NCI-H2107 treated with DMSO at 0.1 percent for 48 hours (cell line): ENCODE results near the gene IFNGR2.
A peak's percentile ranks its signal among the peaks of the same experiment; 100 is the strongest.
"Not testable (repeated sequence)": the region's sequence is repeated elsewhere in the genome, so short reads cannot be mapped to it uniquely, and the experiment has no call there.

Source experiments
- DNase-seq: peaks from one replicate; lab custom pipeline; 2025; ENCODE audit not compliant: unreplicated experiment; lab: John Stamatoyannopoulos, UW

IFNGR2 gene, protein sequence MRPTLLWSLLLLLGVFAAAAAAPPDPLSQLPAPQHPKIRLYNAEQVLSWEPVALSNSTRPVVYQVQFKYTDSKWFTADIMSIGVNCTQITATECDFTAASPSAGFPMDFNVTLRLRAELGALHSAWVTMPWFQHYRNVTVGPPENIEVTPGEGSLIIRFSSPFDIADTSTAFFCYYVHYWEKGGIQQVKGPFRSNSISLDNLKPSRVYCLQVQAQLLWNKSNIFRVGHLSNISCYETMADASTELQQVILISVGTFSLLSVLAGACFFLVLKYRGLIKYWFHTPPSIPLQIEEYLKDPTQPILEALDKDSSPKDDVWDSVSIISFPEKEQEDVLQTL

DNA sequence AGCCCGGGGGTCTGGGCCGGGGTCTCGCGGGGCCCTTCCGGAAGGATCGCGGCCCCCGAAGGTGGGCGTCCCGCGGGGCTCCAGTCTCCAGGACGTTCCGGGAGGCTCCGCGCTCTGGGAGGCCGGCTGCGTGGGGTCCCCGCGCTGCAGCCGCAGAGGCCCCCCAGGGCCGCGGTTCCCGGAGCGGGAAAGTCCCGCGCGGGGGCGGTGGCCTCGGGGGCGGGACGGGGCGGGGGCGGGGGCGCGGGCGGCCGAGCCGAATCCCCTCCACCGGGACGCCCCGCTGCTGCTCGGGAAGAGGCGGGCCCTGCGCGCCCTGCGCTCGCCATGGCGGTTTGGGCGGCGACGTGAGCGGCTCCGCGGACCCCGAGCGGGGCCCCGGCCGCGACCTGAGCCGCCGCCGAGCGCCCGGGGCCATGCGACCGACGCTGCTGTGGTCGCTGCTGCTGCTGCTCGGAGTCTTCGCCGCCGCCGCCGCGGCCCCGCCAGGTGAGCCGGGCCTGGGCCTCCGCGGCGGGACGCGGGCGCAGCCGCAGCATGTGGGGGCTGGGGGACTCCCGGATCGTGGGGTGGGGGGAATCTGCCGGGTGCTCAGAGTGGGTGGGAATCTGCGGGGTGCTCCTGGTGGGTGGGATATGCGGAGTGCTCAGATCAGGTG lies at the start of gene IFNGR2:
IFNGR2 (plus strand) TSS at position 286 of the 658 bp plus-strand sequence; CDS start at position 417, 131 bp downstream.
- no peak for DNase-seq

DNA sequence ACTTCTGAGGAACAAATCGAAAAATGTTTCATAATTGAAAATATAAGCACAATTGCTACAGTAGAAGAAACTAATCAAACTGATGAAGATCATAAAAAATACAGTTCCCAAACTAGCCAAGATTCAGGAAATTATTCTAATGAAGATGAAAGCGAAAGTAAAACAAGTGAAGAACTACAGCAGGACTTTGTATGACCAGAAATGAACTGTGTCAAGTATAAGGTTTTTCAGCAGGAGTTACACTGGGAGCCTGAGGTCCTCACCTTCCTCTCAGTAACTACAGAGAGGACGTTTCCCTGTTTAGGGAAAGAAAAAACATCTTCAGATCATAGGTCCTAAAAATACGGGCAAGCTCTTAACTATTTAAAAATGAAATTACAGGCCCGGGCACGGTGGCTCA lies 47.9 kb upstream of the IFNGR2 start:
- DNase-seq = no peak

DNA sequence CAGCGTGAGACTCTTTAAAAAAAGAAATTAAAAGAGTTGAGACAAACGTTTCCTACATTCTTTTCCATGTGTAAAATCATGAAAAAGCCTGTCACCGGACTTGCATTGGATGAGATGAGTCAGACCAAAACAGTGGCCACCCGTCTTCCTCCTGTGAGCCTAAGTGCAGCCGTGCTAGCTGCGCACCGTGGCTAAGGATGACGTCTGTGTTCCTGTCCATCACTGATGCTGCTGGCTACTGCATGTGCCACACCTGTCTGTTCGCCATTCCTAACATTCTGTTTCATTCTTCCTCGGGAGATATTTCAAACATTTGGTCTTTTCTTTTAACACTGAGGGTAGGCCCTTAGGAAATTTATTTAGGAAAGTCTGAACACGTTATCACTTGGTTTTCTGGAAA lies 47.2 kb upstream of the IFNGR2 start:
- no peak for DNase-seq

DNA sequence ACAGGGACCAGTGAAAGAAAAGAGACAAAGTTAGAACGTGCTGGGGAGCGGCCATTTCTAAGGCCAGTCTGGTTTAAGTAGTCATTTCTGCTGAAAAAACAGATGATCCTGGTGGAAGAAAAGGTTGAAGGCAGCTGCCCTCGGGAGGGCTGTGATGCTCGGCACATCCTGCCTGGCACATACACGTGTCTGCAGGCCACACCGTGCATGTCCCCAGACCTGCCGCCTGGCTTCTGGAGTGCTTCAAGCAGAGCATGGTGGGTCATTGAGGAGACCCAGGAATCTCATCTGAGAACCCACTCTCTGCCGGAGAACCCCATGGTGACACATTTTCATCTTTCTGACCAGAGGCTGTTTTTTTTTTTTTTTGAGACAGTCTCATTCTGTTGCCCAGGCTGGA lies 46.0 kb upstream of the IFNGR2 start:
- DNase-seq = no peak

DNA sequence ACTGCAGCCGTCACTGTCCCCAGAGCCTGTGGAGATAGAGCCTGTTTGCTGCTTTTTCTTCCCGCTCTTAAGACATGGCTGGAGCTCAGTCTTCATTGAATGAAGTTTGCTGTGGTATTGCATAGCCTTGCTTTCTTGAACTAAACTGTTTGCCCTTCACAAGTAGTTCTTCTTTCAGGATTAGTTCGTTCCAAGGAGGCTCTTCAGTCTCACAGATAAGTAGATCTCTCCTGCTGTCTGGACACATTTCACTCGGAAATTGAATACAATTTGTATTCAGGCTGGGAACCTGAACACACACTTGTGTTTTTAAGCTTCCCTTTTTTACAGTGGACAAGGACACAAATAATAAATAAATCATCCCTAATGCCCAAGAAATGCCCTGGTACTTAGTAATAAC lies 43.8 kb upstream of the IFNGR2 start:
- no peak for DNase-seq

DNA sequence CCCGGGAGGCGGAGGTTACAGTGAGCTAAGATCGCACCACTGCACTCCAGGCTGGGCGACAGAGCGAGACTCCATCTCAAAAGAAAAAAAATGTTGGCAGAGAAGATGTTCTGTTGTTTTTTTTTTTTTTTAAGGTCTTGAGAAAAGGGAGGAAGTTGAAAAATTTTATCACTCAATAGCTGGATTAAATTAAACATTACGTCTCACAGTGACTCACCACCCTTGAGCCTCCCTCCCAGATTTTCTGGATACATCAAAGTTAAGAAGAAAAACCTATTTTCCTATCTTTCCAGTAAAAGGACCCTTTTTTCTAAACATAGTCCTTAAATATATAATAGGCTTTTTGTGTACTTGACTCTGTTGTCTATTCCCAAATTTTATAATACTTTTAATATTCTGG lies 42.9 kb upstream of the IFNGR2 start:
- no peak for DNase-seq

DNA sequence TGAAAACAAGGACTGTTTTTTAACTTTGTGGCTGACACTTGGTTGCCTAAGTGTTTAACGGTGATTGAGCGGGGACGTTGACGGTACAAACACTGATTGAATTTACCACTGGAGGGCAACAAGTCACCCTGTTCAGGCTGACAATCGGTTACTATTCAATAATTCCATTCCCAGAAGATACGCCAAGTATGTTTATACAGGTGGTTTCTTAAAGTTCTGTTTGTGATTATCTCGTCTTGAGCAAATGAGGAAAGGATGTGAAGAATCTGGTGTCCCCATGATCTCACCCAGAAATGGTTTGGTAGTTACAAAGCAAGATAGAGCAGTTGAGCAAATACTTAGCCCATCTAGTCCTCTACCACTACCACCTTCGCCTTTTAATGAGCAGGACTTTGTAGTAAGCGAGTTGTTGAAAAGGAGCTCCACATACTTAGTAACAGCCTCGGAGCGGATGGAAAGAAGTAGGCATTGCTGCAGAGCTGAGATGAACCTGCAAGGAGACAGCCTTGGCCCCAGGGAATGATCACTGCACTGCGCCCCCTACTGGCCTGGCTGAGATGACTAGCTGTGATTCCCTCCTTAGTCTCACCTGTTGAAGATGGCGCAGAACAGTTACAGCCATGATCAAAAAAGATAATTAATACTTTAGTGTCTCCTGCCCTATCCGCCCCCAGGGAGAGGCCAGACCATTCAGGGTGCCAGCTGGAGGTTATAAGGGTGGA lies 42.2 kb upstream of the IFNGR2 start:
- peak; percentile 96 for DNase-seq

DNA sequence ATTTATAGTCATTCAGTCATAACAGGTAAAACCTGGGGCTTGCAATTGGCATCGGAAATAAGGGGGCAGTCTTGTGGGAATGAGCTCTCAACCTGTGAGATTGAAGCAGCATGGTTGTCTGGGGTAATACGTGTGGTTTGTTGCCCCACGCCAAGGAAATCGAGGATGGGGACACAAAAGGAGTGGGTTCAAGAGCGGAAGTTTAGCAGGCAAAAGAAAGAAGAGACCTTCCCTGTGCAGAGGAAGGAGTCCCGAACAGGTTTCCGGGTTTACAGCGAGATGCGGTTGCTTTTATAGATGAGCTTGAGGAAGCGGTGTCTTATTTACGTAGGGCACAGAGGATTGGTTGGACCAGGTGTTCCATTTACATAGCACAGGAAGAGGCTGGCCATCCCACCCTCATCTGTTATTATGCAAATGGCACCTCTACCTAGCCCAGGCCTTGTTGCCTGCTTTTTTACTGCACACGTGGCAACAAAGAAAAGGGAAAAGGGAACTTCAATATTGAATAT lies 41.1 kb upstream of the IFNGR2 start:
- peak; percentile 88 for DNase-seq

DNA sequence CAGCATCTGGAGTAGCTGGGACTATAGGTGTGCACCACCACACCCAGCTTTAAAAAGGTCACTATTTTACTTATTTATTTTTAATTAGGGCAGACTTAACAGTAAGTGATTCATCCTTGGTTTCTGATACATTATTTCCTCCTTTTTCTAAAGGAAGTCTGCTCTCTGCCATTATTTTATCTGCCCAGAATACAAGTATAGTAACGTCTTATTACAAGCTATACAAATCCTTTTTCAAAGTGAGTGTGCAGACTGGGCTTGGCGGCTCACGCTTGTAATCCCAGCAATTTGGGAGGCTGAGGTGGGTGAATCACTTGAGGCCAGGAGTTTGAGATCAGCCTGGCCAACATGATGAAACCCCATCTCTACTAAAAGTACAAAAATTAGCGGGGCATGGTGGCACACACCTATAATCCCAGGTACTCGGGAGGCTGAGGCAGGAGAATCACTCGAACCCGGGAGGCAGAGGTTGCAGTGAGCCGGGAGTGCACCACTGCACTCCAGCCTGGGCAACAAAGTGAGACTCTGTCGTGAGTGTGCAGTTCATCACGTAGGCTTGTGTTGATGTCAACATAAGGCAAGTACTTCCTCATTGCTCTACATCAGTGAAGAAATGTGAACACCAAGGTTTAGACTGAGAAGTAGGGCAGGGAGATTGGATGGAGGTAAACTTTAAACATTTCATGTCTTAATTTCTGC lies 39.2 kb upstream of the IFNGR2 start:
- DNase-seq = not testable (repeated sequence)

DNA sequence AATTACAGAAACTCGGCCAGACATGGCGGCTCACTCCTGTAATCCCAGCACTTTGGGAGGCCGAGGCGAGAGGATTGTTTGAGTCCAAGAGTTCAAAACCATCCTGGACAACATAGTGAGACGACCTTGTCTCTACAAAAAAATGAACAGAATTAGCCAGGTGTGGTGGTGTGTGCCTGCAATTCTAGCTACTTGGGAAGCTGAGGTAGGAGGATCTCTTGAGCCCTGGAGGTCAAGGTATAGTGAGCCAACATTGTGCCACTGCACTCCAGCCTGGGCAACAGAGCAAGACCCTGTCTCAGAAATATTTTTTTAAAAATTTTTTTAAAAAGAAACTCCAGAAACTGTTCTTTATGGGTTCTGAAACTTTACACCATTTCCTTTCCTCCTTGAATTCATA lies 38.4 kb upstream of the IFNGR2 start:
- DNase-seq = no peak

DNA sequence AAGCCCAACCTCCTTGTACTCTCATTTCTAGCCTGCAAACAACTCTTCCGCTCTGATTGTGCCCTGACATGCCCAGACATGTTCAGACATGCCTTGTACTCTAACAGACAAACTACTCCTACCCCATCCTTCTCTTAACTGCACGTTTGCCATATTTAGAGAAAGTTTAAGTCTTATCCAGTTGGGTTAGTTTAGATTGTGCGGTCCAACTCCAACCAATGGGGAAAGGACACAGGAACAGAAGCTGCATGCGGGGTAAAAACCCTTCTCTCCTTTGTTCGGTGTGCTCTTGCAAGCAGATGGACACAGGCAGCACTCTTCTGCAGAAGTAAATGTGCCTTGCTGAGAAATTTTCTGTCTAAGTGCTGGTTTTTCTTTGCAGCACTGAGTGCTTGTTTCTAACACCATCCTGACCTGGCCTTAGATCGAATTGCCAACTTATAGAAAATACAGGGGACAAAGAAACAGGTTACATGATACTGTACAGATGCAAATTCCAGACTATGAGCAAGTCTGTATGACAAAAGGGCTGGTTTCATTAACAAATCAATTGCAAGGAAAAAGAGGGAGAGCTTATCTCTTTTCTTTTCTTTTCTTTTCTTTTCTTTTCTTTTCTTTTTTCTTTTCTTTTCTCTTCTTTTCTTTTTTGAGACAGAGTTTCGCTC lies 35.8 kb upstream of the IFNGR2 start:
- DNase-seq = no peak

DNA sequence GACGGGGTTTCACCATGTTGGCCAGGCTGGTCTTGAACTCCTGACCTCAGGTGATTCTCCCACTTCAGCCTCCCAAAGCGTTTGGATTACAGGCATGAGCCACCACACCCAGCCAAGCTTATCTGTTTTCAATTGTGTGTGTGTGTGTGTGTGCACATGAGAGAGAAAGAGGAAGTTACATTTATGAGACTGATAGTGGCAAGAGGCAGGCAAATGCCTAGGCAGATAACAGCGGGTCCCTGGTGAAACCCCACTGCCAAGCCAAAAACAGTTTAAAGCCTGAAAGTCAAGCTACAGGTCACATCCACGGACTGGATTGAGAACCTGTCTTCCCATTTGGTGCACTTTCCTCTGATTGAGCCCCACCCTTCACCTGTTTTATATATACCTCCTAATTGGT lies 35.1 kb upstream of the IFNGR2 start:
- DNase-seq = no peak

DNA sequence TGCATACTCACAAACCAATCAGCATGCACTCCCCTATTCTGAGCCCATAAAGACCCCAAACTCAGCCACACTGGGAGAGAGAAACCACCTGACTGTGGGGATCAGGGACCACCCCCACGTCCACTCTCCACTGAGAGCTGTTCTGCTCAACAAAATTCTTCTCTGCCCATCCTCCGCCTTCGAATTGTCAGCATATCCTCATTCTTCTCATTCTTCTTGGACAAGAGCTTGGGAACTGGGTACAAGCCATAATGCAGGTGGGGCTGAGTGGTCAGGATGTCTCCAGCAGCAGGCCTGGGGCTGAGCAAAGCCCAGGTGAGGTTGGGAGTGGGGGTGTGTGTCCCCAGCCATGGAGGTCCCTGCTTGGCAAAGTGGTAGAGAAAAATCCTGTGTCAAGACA lies 34.6 kb upstream of the IFNGR2 start:
- DNase-seq = no peak

DNA sequence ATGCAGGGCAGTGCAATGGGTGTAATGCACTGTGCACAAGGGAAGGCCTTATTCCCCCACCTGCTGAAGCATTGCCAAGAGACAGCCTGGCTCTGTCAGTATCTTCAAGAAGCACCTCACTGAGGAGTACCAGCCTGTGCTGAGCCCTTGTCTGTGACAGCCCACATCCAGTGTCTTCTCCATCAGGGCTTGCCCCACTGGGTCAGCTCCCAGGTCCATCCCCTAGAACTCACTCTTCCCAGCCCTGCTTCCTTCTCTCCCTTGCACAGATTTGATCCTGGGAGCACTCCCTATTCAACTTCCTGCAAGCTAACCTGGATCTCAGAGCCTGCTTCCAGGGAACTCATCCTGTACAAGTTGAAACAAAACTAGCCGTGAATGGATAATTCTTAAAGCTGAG lies 33.6 kb upstream of the IFNGR2 start:
- DNase-seq = no peak

DNA sequence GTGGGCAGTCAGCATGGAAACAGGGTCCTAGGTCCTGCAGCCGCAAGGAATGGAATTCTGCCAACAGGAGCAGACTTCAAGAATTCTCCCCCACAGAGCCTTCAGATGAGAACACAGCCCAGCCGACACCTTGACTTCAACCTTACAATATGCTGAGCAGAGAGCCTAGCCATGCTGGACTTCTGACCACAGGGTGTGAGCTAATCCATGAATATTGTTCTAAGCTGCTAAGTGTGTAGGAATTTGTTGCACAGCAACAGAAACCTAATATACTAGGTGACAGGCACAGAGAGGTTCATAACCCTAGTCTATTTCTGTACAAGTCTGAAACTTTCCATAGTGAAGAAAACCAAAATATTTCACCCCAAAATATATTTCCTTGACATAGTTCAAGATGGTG lies 32.9 kb upstream of the IFNGR2 start:
- no peak for DNase-seq

DNA sequence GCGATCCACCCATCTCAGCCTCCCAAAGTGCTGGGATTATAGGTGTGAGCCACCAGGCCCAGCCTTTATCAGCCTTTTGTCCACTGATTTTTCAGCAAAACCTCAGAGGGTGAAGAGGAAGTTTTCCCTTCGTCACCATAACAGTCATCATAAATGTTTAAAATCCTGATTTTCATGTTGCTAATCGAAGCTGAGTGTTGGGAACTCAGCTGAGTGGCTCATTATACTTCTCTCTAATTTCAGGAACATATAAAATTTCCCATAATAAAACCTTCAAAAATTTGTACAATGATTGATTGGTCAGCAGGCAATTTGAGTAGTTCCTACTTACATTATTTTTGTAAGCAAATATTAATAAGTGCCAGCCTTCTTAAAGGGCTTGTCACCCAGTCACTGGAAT lies 31.8 kb upstream of the IFNGR2 start:
- DNase-seq = no peak

DNA sequence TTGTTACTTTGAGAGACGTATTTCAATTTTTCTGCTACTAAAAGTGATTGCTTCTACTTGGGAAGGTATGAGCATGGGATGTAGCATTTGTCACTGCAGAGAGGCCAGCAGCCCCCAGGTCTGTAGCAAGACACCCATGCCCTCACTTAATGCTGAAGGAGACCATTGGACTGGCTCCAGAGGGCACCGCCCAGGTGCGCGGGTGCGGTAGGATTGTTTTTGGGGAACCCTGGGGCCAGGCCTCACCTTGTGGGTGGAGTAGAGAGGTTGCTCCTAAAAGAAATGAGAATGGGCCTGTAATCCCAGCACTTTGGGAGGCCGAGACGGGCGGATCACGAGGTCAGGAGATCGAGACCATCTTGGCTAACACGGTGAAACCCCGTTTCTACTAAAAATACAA lies 30.6 kb upstream of the IFNGR2 start:
- no peak for DNase-seq

DNA sequence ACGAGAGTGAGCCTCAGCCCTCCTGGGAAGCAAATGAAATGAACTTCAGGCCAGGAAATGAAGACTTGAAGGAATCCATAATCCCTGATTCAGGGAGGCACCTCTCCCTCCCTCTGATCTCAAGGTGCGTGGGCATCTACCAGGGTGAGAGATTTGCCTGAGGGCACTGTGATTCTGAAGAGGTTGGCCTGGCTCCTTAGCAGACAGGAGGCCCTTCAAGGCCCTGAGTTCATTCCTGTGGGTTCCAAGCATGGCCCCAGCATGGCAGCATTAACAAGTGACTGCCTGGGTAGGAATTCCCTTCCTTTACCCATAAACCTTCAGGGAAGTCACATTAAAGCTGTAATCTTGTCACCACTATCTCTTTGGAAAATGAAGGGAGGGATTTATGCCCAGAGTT lies 29.8 kb upstream of the IFNGR2 start:
- no peak for DNase-seq

DNA sequence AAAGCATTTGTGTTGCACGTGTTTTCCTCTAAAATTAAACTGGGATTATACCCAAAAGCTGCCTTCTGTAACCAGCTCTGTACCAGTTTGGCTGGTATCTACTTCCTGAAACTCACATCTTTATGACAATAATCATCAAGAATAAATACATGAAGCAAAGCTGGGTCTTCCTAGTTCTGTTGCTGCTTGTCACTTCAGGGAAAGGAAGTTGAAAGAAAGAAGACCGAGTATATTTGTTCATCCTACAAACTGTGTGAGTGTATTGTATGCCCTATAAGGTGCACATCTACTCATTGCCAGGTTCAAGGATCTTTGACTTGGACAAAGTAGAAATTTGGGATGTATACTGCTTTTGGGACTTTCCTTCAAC lies 29.1 kb upstream of the IFNGR2 start:
- DNase-seq = no peak

DNA sequence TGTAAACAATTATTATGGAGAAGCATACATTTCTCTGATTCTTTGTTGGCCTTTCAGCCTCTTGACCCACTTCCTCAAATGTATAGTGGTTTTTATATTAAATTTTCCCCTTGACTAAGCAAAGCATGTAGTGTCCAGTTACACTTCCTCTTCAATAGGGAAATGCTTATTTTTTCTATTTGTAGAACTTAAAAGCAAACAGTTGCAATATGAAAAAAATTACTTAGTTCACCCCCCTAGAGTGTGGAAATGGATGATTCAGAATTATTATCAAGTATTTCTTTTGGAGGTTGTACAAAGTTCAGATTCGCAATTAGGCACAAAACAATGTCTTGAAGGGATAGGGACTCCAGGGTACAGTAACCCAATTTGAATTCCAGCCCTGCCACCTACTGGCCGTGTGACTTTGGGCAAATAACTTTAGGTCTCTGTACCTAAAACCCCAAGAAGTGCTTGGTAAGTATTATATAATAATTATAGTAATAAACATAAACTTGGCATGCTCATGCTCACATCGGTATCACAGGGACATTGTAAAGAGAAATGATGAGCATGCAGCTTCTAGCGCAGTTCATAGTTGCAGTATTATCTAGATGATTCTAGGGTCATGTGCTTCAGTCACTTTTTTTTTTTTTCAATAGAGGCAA lies 28.6 kb upstream of the IFNGR2 start:
- peak; percentile 45 for DNase-seq
